ENCODE data around the gene KCNS1.
A peak's percentile ranks its signal among the peaks of the same experiment; 100 is the strongest.

The KCNS1 gene

GRCh38 chr20:45097485-45098102 is 3.3 kb downstream of the KCNS1 start:
- peak overlapping the region; percentile 27; the same call in 1 of the 2 replicates for H3K4me3 ChIP-seq (ENCODE audit: low read depth, low read length)
- TF ChIP-seq, protein P1, sequence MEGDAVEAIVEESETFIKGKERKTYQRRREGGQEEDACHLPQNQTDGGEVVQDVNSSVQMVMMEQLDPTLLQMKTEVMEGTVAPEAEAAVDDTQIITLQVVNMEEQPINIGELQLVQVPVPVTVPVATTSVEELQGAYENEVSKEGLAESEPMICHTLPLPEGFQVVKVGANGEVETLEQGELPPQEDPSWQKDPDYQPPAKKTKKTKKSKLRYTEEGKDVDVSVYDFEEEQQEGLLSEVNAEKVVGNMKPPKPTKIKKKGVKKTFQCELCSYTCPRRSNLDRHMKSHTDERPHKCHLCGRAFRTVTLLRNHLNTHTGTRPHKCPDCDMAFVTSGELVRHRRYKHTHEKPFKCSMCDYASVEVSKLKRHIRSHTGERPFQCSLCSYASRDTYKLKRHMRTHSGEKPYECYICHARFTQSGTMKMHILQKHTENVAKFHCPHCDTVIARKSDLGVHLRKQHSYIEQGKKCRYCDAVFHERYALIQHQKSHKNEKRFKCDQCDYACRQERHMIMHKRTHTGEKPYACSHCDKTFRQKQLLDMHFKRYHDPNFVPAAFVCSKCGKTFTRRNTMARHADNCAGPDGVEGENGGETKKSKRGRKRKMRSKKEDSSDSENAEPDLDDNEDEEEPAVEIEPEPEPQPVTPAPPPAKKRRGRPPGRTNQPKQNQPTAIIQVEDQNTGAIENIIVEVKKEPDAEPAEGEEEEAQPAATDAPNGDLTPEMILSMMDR (IDR thresholded peaks at IDR 0.05; ENCODE audit: low read depth, low read length, missing control alignments) = peak; percentile 47
- DNase-seq (ENCODE audit: low read depth) = no peak

DNA sequence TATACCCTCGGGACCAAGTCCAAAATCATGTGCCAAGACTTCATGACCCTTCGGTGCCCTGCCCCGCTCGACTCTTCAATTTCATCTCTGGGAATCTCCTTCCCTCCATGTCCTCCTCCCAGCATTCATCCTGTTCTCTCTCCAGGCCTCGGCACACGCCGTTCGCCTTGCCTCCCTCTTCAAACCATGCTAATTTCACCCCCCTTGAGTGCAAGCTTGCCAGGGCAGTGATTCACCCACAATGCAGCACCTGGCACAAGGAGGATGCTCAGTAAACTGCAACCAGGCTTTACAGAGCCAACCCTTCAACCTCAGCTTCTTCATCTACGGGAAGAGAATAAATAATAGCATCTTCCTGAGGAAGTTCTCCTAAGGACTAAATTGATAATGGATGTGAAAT is 4.1 kb downstream of the KCNS1 start:
- no peak overlapping the region for H3K4me3 ChIP-seq (ENCODE audit: low read depth, low read length)
- TF ChIP-seq, protein P1 (IDR thresholded peaks at IDR 0.05; ENCODE audit: low read depth, low read length, missing control alignments) = no peak
- no peak for DNase-seq (ENCODE audit: low read depth)

DNA sequence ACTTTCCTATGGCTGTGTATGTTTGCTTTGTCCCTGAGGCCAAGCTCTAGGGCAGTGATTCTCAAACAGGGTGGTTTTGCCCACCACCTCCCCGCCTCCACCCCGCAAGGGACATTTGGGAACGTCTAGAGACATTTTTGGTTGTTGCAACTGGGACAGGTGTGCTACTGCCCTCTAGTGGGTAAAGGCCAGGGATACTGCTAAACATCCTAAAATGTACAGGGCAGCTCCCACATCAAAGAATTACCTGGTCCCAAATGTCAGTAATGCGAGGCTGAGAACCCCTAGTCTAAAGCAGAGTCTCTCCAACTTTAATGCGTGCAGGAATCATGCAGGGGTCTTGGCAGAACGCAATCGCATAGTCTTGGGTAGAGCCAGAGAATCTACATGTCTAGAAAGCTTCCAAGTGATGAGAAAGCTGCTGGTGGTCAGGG is 5.1 kb downstream of the KCNS1 start:
- peak; percentile 16 for DNase-seq (ENCODE audit: low read depth)
- TF ChIP-seq, protein P1 (IDR thresholded peaks at IDR 0.05; ENCODE audit: low read depth, low read length, missing control alignments) = peak; percentile 84
- no peak overlapping the region for H3K4me3 ChIP-seq (ENCODE audit: low read depth, low read length)

- no peak for DNase-seq (ENCODE audit: low read depth)
- H3K4me3 ChIP-seq (ENCODE audit: low read depth, low read length) = no peak overlapping the region
- TF ChIP-seq, protein P1 (IDR thresholded peaks at IDR 0.05; ENCODE audit: low read depth, low read length, missing control alignments) = no peak
Observed at GRCh38 chr20:45094864-45095574, 5.9 kb downstream of the KCNS1 start.

GRCh38 chr20:45094201-45094600 is 6.7 kb downstream of the KCNS1 start:
- no peak for DNase-seq (ENCODE audit: low read depth)
- TF ChIP-seq, protein P1 (IDR thresholded peaks at IDR 0.05; ENCODE audit: low read depth, low read length, missing control alignments) = no peak
- no peak overlapping the region for H3K4me3 ChIP-seq (ENCODE audit: low read depth, low read length)

DNA sequence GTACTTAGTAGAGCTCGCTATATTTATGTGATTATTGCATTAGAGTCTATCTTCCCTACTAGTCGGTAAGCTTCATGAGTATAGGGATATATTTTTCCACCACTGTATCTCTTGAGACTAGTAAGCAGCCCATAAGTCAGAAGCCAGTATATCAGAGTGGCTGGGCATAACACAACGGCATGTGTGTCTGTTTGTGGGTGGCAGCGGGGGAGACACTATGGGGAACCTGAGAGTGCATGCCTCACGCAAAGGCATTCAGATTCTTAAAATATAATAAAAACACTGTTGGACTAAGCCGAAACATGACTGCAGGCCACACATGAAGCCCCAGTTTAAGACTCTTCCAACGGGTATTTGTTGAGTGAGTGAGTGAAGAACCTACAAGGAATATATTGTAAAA is 8.0 kb downstream of the KCNS1 start:
- no peak for DNase-seq (ENCODE audit: low read depth)
- H3K4me3 ChIP-seq (ENCODE audit: low read depth, low read length) = no peak overlapping the region
- TF ChIP-seq, protein P1 (IDR thresholded peaks at IDR 0.05; ENCODE audit: low read depth, low read length, missing control alignments) = no peak

Data from GM12864 (cell line).